ENCODE measurements around the gene GPR137. TPM values are rescaled to one million over a fixed set of nuclear protein-coding genes. Genes with fewer than 3 reads are reported as not detected.

The GPR137 gene
- total and polyA plus RNA-seq, 9 of the 15 experiments (the other 6 are each of a cell fraction or from before 2014, with no cell fraction given) = 0.32 to 26.7 (median 10.7) TPM

DNA sequence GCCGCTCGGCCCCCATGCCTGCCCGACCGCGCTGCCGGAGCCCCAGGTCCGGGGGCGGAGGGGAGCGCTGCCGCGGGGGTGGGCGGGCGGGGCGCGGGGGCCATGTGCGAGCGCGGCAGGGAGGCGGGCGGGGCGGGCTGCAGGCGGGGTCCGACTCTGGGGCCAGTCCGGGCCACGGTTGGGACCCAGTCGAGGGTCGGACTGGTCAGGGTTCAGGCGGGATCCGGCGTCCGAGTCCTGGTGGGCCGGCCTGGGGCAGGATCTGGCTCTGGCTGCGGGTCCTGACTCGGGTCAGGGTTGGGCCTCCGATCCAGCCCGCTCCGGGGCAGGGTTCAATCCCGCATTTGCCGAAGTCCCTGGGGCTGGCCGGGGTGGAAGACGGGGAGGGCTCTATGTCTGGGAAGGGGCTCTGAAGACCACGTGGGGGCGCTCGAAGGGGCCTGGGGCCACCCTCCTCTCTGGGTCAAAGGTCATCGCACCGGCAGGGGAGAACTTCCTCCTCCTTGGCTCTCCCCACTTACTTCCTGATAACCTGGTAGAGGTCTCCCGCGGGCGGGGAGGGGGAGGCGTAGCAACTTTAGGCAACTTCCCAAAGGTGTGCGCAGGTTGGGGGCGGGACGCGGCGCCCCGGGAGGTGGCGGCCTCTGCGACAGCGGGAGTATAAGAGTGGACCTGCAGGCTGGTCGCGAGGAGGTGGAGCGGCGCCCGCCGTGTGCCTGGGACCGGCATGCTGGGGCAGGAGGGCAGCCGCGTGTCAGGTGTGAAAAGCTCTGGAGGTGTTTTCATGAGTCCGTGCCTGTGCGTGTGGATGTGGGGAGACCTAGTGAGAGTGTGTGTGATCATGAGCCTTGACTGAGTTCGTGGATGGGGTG, 20.3 kb downstream of the GPR137 start (continued):
- TF ChIP-seq SMARCB1 (IDR thresholded peaks at IDR 0.05; ENCODE audit: insufficient read length, low read depth) (no peak), NONO (IDR thresholded peaks at IDR 0.05; ENCODE audit: low read depth in 2 of 2, low read length in 1 of 2) (no peak; a peak in 1 of 4 replicates), PYGO2 (tag; IDR thresholded peaks at IDR 0.05) (no peak), PHF8 (IDR thresholded peaks at IDR 0.05; ENCODE audit: borderline replicate concordance, low read length) (peak; percentile 55; the same call in 1 of the 2 replicates), ZNF444 (CRISPR knock-in tag; IDR thresholded peaks at IDR 0.05) (no peak), HNRNPUL1 (IDR thresholded peaks at IDR 0.05; ENCODE audit: low read length) (no peak), ETV5 (CRISPR knock-in tag; IDR thresholded peaks at IDR 0.05; ENCODE audit: low read depth) (0 out of 2 replicates have a peak, but pooled peaks have one; percentile 15), CEBPG (CRISPR knock-in tag; IDR thresholded peaks at IDR 0.05) (no peak), CEBPG (tag; conservative IDR thresholded peaks at IDR 0.05 in 1 of 2, IDR thresholded peaks at IDR 0.05 in 1 of 2) (no peak), SNIP1 (IDR thresholded peaks at IDR 0.05; ENCODE audit: low read depth) (no peak)
- TF ChIP-seq, protein P1, sequence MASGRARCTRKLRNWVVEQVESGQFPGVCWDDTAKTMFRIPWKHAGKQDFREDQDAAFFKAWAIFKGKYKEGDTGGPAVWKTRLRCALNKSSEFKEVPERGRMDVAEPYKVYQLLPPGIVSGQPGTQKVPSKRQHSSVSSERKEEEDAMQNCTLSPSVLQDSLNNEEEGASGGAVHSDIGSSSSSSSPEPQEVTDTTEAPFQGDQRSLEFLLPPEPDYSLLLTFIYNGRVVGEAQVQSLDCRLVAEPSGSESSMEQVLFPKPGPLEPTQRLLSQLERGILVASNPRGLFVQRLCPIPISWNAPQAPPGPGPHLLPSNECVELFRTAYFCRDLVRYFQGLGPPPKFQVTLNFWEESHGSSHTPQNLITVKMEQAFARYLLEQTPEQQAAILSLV (tag; IDR thresholded peaks at IDR 0.05) = no peak
- TF ChIP-seq, protein P2, sequence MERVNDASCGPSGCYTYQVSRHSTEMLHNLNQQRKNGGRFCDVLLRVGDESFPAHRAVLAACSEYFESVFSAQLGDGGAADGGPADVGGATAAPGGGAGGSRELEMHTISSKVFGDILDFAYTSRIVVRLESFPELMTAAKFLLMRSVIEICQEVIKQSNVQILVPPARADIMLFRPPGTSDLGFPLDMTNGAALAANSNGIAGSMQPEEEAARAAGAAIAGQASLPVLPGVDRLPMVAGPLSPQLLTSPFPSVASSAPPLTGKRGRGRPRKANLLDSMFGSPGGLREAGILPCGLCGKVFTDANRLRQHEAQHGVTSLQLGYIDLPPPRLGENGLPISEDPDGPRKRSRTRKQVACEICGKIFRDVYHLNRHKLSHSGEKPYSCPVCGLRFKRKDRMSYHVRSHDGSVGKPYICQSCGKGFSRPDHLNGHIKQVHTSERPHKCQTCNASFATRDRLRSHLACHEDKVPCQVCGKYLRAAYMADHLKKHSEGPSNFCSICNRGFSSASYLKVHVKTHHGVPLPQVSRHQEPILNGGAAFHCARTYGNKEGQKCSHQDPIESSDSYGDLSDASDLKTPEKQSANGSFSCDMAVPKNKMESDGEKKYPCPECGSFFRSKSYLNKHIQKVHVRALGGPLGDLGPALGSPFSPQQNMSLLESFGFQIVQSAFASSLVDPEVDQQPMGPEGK (CRISPR knock-in tag; IDR thresholded peaks at IDR 0.05; ENCODE audit: borderline replicate concordance) = no peak
- TF ChIP-seq, protein P3, sequence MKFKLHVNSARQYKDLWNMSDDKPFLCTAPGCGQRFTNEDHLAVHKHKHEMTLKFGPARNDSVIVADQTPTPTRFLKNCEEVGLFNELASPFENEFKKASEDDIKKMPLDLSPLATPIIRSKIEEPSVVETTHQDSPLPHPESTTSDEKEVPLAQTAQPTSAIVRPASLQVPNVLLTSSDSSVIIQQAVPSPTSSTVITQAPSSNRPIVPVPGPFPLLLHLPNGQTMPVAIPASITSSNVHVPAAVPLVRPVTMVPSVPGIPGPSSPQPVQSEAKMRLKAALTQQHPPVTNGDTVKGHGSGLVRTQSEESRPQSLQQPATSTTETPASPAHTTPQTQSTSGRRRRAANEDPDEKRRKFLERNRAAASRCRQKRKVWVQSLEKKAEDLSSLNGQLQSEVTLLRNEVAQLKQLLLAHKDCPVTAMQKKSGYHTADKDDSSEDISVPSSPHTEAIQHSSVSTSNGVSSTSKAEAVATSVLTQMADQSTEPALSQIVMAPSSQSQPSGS (CRISPR knock-in tag; IDR thresholded peaks at IDR 0.05) = no peak
- TF ChIP-seq, protein P4, sequence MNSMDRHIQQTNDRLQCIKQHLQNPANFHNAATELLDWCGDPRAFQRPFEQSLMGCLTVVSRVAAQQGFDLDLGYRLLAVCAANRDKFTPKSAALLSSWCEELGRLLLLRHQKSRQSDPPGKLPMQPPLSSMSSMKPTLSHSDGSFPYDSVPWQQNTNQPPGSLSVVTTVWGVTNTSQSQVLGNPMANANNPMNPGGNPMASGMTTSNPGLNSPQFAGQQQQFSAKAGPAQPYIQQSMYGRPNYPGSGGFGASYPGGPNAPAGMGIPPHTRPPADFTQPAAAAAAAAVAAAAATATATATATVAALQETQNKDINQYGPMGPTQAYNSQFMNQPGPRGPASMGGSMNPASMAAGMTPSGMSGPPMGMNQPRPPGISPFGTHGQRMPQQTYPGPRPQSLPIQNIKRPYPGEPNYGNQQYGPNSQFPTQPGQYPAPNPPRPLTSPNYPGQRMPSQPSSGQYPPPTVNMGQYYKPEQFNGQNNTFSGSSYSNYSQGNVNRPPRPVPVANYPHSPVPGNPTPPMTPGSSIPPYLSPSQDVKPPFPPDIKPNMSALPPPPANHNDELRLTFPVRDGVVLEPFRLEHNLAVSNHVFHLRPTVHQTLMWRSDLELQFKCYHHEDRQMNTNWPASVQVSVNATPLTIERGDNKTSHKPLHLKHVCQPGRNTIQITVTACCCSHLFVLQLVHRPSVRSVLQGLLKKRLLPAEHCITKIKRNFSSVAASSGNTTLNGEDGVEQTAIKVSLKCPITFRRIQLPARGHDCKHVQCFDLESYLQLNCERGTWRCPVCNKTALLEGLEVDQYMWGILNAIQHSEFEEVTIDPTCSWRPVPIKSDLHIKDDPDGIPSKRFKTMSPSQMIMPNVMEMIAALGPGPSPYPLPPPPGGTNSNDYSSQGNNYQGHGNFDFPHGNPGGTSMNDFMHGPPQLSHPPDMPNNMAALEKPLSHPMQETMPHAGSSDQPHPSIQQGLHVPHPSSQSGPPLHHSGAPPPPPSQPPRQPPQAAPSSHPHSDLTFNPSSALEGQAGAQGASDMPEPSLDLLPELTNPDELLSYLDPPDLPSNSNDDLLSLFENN (IDR thresholded peaks at IDR 0.05; ENCODE audit: low read depth in 2 of 2, low read length in 2 of 2) = no peak
- TF ChIP-seq, protein P5, sequence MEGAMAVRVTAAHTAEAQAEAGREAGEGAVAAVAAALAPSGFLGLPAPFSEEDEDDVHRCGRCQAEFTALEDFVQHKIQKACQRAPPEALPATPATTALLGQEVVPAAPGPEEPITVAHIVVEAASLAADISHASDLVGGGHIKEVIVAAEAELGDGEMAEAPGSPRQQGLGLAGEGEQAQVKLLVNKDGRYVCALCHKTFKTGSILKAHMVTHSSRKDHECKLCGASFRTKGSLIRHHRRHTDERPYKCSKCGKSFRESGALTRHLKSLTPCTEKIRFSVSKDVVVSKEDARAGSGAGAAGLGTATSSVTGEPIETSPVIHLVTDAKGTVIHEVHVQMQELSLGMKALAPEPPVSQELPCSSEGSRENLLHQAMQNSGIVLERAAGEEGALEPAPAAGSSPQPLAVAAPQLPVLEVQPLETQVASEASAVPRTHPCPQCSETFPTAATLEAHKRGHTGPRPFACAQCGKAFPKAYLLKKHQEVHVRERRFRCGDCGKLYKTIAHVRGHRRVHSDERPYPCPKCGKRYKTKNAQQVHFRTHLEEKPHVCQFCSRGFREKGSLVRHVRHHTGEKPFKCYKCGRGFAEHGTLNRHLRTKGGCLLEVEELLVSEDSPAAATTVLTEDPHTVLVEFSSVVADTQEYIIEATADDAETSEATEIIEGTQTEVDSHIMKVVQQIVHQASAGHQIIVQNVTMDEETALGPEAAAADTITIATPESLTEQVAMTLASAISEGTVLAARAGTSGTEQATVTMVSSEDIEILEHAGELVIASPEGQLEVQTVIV (CRISPR knock-in tag; IDR thresholded peaks at IDR 0.05; ENCODE audit: borderline replicate concordance) = no peak
